Esophagus muscularis mucosa (tissue), 3 donors: ENCODE results near the gene ARID3A.

Experiments
- POLR2A ChIP-seq: fragments of 450-650 bp; IDR thresholded peaks from one replicate; pipeline ENCODE4 v1.6.1; 2017; ENCODE audit warnings: antibody characterized with exemption, moderate library complexity, mild to moderate bottlenecking, low read depth
- POLR2AphosphoS5 ChIP-seq, 2 donors: sonication (generic); formaldehyde crosslinking; IDR thresholded peaks; one replicate each; pipeline ENCODE4 v1.6.1; 2017; ENCODE audit warnings: antibody characterized with exemption in 2 of 2
- TF ChIP-seq, protein P1 (sequence below), 3 experiments: fragments of 200-600 bp in 2 of 3; fragments of 450-650 bp in 1 of 3; sonication (generic) in 2 of 3; IDR thresholded peaks; one replicate each; pipeline ENCODE4 v1.5.1; 2017 to 2019; ENCODE audit warnings: antibody characterized with exemption in 3 of 3, mild to moderate bottlenecking in 2 of 3, moderate library complexity in 1 of 3

DNA sequence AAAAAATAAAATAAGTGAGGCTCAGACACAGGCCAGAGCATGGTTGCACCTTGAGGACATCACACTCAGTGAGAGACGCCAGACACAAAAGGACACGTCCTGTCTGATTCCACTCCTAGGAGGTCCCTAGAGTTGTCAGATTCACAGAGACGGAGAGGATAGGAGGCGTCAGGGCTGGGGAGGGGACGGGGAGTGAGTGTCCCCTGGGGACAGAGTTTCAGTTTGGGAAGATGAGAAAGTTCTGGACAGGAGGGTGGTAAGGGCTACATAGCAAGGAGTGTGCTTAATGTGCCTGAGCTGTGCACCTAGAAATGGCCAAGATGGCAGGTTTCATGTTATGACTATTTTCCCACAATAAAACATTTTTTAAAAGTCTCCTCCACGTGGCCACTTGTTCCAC is 72.2 kb downstream of the ARID3A start:
- TF ChIP-seq, protein P1, sequence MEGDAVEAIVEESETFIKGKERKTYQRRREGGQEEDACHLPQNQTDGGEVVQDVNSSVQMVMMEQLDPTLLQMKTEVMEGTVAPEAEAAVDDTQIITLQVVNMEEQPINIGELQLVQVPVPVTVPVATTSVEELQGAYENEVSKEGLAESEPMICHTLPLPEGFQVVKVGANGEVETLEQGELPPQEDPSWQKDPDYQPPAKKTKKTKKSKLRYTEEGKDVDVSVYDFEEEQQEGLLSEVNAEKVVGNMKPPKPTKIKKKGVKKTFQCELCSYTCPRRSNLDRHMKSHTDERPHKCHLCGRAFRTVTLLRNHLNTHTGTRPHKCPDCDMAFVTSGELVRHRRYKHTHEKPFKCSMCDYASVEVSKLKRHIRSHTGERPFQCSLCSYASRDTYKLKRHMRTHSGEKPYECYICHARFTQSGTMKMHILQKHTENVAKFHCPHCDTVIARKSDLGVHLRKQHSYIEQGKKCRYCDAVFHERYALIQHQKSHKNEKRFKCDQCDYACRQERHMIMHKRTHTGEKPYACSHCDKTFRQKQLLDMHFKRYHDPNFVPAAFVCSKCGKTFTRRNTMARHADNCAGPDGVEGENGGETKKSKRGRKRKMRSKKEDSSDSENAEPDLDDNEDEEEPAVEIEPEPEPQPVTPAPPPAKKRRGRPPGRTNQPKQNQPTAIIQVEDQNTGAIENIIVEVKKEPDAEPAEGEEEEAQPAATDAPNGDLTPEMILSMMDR (IDR thresholded peaks at IDR 0.05): no peak
- TF ChIP-seq POLR2A (no peak), POLR2AphosphoS5 (IDR thresholded peaks at IDR 0.05) (no peak)
